PC-9 (cell line): Measurements from ENCODE around the gene LRMDA. TPM values are rescaled to one million over a fixed set of nuclear protein-coding genes. Genes with fewer than 3 reads are reported as not detected.

Experiments used
- BruUV-seq: library from RNA; stranded (reverse); fragments of 400-500 nt; replicated peaks from 2 replicates; lab custom pipeline; 2021; lab: Mats Ljungman, UMichigan
- CTCF ChIA-PET: fragments of 300-600 bp; sonication (Branson Sonifier 250); formaldehyde crosslinking; loops from one replicate; lab custom pipeline; 2022; ENCODE audit warnings: antibody characterized with exemption; lab: Charles Lee
- POLR2A ChIA-PET: fragments of 300-600 bp; sonication (Branson Sonifier 250); formaldehyde crosslinking; loops from one replicate; lab custom pipeline; 2022; ENCODE audit warnings: antibody characterized with exemption; ENCODE audit not compliant: unreplicated experiment; lab: Charles Lee
- DNase-seq, 2 experiments: peaks; one replicate each; pipeline versions ENCODE4 v3.0.0 to v3.0.0-alpha.2; 2015 to 2022; ENCODE audit warnings: mixed read lengths in 1 of 2
- H2AFZ ChIP-seq: fragments of 200-600 bp; sonication (generic); 2 replicates; pipeline ENCODE4 v1.8.1; 2017; ENCODE audit warnings: antibody characterized with exemption
- H3F3A ChIP-seq: fragments of 200-600 bp; sonication (generic); 2 replicates; pipeline ENCODE4 v1.8.1; 2017; ENCODE audit warnings: antibody characterized with exemption, mild to moderate bottlenecking, low read depth; ENCODE audit not compliant: insufficient read depth
- H3K27ac ChIP-seq: fragments of 200-600 bp; sonication (generic); 2 replicates; pipeline ENCODE4 v1.6.1; 2016; ENCODE audit warnings: mixed run types
- H3K27me3 ChIP-seq: fragments of 200-600 bp; sonication (generic); 2 replicates; pipeline ENCODE4 v1.6.1; 2016; ENCODE audit warnings: low read depth, mixed run types; ENCODE audit not compliant: insufficient read depth
- H3K36me3 ChIP-seq: fragments of 200-600 bp; sonication (generic); 2 replicates; pipeline ENCODE4 v1.6.1; 2016; ENCODE audit warnings: low read depth, mixed run types
- H3K4me1 ChIP-seq: fragments of 200-600 bp; sonication (generic); replicated peaks from 2 replicates; pipeline ENCODE4 v1.6.1; 2016; ENCODE audit warnings: mixed run types; ENCODE audit not compliant: insufficient read depth
- H3K4me2 ChIP-seq: fragments of 200-600 bp; sonication (generic); 2 replicates; pipeline ENCODE4 v1.6.1; 2017; ENCODE audit warnings: mixed run types
- H3K4me3 ChIP-seq: fragments of 200-600 bp; sonication (generic); 2 replicates; pipeline ENCODE4 v1.6.1; 2016; ENCODE audit warnings: mixed run types
- H3K79me2 ChIP-seq: fragments of 200-600 bp; sonication (generic); 2 replicates; pipeline ENCODE4 v1.6.1; 2017; ENCODE audit warnings: low read depth, mixed run types
- H3K9me2 ChIP-seq: fragments of 200-600 bp; sonication (generic); 2 replicates; pipeline ENCODE4 v1.8.1; 2017; ENCODE audit warnings: mild to moderate bottlenecking; ENCODE audit not compliant: insufficient read depth
- H3K9me3 ChIP-seq: fragments of 200-600 bp; sonication (generic); 2 replicates; pipeline ENCODE4 v1.8.1; 2016; ENCODE audit warnings: low read depth; ENCODE audit not compliant: insufficient read depth
- H4K20me1 ChIP-seq: fragments of 200-600 bp; sonication (generic); 2 replicates; pipeline ENCODE4 v1.8.1; 2017; ENCODE audit not compliant: insufficient read depth
- CTCF ChIP-seq: fragments of 200-600 bp; sonication (generic); conservative IDR thresholded peaks from 2 replicates; pipeline ENCODE4 v1.6.1; 2017; ENCODE audit warnings: mixed run types, antibody characterized with exemption, mild to moderate bottlenecking, moderate library complexity
- EZH2 ChIP-seq: fragments of 200-600 bp; sonication (generic); IDR thresholded peaks from 2 replicates; pipeline ENCODE4 v1.8.0; 2017; ENCODE audit warnings: antibody characterized with exemption, low read depth
- intact Hi-C: fragments of 100-400 bp; cut with micrococcal nuclease; formaldehyde crosslinking; loops from one replicate; pipeline ENCODE4 v1.10.0; 2022; ENCODE audit not compliant: unreplicated experiment
- total RNA-seq: library from RNA; stranded (reverse); gene quantifications from 2 replicates; pipeline ENCODE4 v1.2.3, GENCODE V29; 2021

The LRMDA gene
- total RNA-seq, 1 experiment from 2014 or later: not detected

- Histone ChIP-seq H3K4me3 (no peak overlapping the region), H3K27me3 (no peaks in the 10 kb centered on the region), H3K4me1 (no peaks in the 10 kb centered on the region), H3K4me2 (no peak overlapping the region), H3K27ac (no peak overlapping the region), H3K9me2 (no peaks in the 10 kb centered on the region; the same call in 1 of the 2 replicates), H3K36me3 (no peaks in the 10 kb centered on the region), H2AFZ (no peak overlapping the region), H3K79me2 (no peaks in the 10 kb centered on the region), H3K9me3 (no peaks in the 10 kb centered on the region), H4K20me1 (no peaks in the 10 kb centered on the region), H3F3A (no peaks in the 10 kb centered on the region)
- intact Hi-C loops: no loop called here
- TF ChIP-seq EZH2 (no peak), CTCF (no peak)
- ChIA-PET POLR2A (no interaction called here), CTCF (no interaction called here)
- DNase-seq: no peak
- no TSS peak for BruUV-seq
Measured at GRCh38 chr10:76168437-76168836, 737.0 kb downstream of the LRMDA start.

- Histone ChIP-seq H2AFZ (no peak overlapping the region), H3K27me3 (no peaks in the 10 kb centered on the region), H3K27ac (no peak overlapping the region), H3F3A (no peaks in the 10 kb centered on the region), H3K36me3 (no peaks in the 10 kb centered on the region), H3K9me3 (no peaks in the 10 kb centered on the region), H3K9me2 (no peaks in the 10 kb centered on the region; the same call in 1 of the 2 replicates), H3K79me2 (no peaks in the 10 kb centered on the region), H3K4me1 (no peaks in the 10 kb centered on the region), H4K20me1 (no peaks in the 10 kb centered on the region), H3K4me2 (no peak overlapping the region), H3K4me3 (no peak overlapping the region)
- TF ChIP-seq CTCF (no peak), EZH2 (no peak)
- BruUV-seq: no TSS peak
- no peak for DNase-seq
- POLR2A ChIA-PET: no interaction called here
- intact Hi-C loops: no loop called here
- CTCF ChIA-PET: no interaction called here
Measured at GRCh38 chr10:76169246-76169645, 737.8 kb downstream of the LRMDA start.

- POLR2A ChIA-PET: no interaction called here
- no peak for TF ChIP-seq CTCF
- TF ChIP-seq EZH2: no peak
- H4K20me1 ChIP-seq: no peaks in the 10 kb centered on the region
- no peaks in the 10 kb centered on the region for H3K27me3 ChIP-seq
- CTCF ChIA-PET: no interaction called here
- no TSS peak for BruUV-seq
- H3K36me3 ChIP-seq: no peaks in the 10 kb centered on the region
- no peak overlapping the region for H3K4me3 ChIP-seq
- no peak overlapping the region for H3K27ac ChIP-seq
- H3F3A ChIP-seq: no peaks in the 10 kb centered on the region
- no peaks in the 10 kb centered on the region for H3K9me3 ChIP-seq
- H3K4me1 ChIP-seq: no peaks in the 10 kb centered on the region
- H3K79me2 ChIP-seq: no peaks in the 10 kb centered on the region
- DNase-seq: no peak
- intact Hi-C loops: no loop called here
- no peak overlapping the region for H3K4me2 ChIP-seq
- no peaks in the 10 kb centered on the region; the same call in 1 of the 2 replicates for H3K9me2 ChIP-seq
- no peak overlapping the region for H2AFZ ChIP-seq
Measured at GRCh38 chr10:76172020-76172419, 740.6 kb downstream of the LRMDA start.
